ENCODE data around the gene PGAM5.

The PGAM5 gene

GRCh38 chr12:132735496-132735895 is 24.9 kb downstream of the PGAM5 start:
- Histone ChIP-seq H3K4me1 (ENCODE audit: low read length) (no peaks in the 10 kb centered on the region), H3K27ac (ENCODE audit: low read length) (no peak overlapping the region), H3K4me2 (ENCODE audit: low read depth, low read length) (no peak overlapping the region), H2AFZ (ENCODE audit: low read length) (no peak overlapping the region), H3K79me2 (ENCODE audit: low read length) (no peaks in the 10 kb centered on the region), H3K27me3 (replicated peaks; ENCODE audit: insufficient read depth, low read length) (no peaks in the 10 kb centered on the region), H3F3A (ENCODE audit: insufficient read depth, low read length) (no peaks in the 10 kb centered on the region), H3K4me3 (ENCODE audit: low read length) (no peak overlapping the region), H3K36me3 (replicated peaks; ENCODE audit: insufficient read depth, low read length) (no peaks in the 10 kb centered on the region), H3K9me3 (replicated peaks; ENCODE audit: insufficient read depth, low read length) (no peaks in the 10 kb centered on the region), H3K9me2 (replicated peaks; ENCODE audit: insufficient read depth, low read length) (no peaks in the 10 kb centered on the region), H4K20me1 (ENCODE audit: insufficient read depth, low read length) (no peaks in the 10 kb centered on the region), H3K9ac (ENCODE audit: low read length) (no peak overlapping the region)
- no peak for DNase-seq
- TF ChIP-seq CTCF (IDR thresholded peaks at IDR 0.05; ENCODE audit: low read length) (no peak), EZH2 (optimal IDR thresholded peaks at IDR 0.05; ENCODE audit: low read depth, low read length) (no peak), EZH2phosphoT487 (IDR thresholded peaks at IDR 0.05; ENCODE audit: low read length) (no peak)

DNA sequence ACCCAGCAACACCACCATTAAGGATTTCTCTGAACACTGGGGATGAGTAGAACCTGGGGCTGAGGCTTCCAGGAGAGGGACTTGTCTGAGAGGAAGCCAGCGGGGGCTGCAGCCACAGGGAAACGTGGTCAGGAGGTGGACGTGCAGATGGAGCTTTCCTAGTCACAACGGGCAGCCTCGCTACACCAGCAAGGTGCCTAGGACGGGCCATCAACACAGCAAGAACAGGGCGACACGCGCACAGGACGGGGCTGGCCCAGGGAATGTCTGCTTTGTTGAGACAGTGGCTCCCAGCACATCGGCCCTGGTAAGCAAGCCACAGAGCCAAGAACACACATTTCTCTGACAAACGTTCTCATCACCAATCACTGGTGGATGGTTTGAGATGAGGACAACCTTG is 25.7 kb downstream of the PGAM5 start:
- Histone ChIP-seq H3K4me1 (ENCODE audit: low read length) (no peaks in the 10 kb centered on the region), H3K27ac (ENCODE audit: low read length) (no peak overlapping the region), H3K27me3 (replicated peaks; ENCODE audit: insufficient read depth, low read length) (no peaks in the 10 kb centered on the region), H3F3A (ENCODE audit: insufficient read depth, low read length) (no peaks in the 10 kb centered on the region), H3K4me2 (ENCODE audit: low read depth, low read length) (no peak overlapping the region), H3K9me2 (replicated peaks; ENCODE audit: insufficient read depth, low read length) (no peaks in the 10 kb centered on the region), H4K20me1 (ENCODE audit: insufficient read depth, low read length) (no peaks in the 10 kb centered on the region), H2AFZ (ENCODE audit: low read length) (no peak overlapping the region), H3K79me2 (ENCODE audit: low read length) (no peaks in the 10 kb centered on the region), H3K4me3 (ENCODE audit: low read length) (no peak overlapping the region), H3K36me3 (replicated peaks; ENCODE audit: insufficient read depth, low read length) (no peaks in the 10 kb centered on the region), H3K9ac (ENCODE audit: low read length) (no peak overlapping the region), H3K9me3 (replicated peaks; ENCODE audit: insufficient read depth, low read length) (no peaks in the 10 kb centered on the region)
- no peak for TF ChIP-seq CTCF (IDR thresholded peaks at IDR 0.05; ENCODE audit: low read length)
- TF ChIP-seq EZH2phosphoT487 (IDR thresholded peaks at IDR 0.05; ENCODE audit: low read length), result no peak
- TF ChIP-seq EZH2 (optimal IDR thresholded peaks at IDR 0.05; ENCODE audit: low read depth, low read length), result no peak
- no peak for DNase-seq

- H3K9ac ChIP-seq (ENCODE audit: low read length), result no peak overlapping the region
- H3K27me3 ChIP-seq (replicated peaks; ENCODE audit: insufficient read depth, low read length), result no peaks in the 10 kb centered on the region
- TF ChIP-seq CTCF (IDR thresholded peaks at IDR 0.05; ENCODE audit: low read length) (no peak), EZH2phosphoT487 (IDR thresholded peaks at IDR 0.05; ENCODE audit: low read length) (no peak), EZH2 (optimal IDR thresholded peaks at IDR 0.05; ENCODE audit: low read depth, low read length) (no peak)
- H3K79me2 ChIP-seq (ENCODE audit: low read length), result no peaks in the 10 kb centered on the region
- no peak overlapping the region for H3K27ac ChIP-seq (ENCODE audit: low read length)
- H3K4me3 ChIP-seq (ENCODE audit: low read length), result no peak overlapping the region
- no peaks in the 10 kb centered on the region for H4K20me1 ChIP-seq (ENCODE audit: insufficient read depth, low read length)
- H3K4me1 ChIP-seq (ENCODE audit: low read length), result no peaks in the 10 kb centered on the region
- H3F3A ChIP-seq (ENCODE audit: insufficient read depth, low read length), result no peaks in the 10 kb centered on the region
- DNase-seq, result no peak
- no peaks in the 10 kb centered on the region for H3K9me3 ChIP-seq (replicated peaks; ENCODE audit: insufficient read depth, low read length)
- H2AFZ ChIP-seq (ENCODE audit: low read length), result no peak overlapping the region
- no peaks in the 10 kb centered on the region for H3K9me2 ChIP-seq (replicated peaks; ENCODE audit: insufficient read depth, low read length)
- no peak overlapping the region for H3K4me2 ChIP-seq (ENCODE audit: low read depth, low read length)
- no peaks in the 10 kb centered on the region for H3K36me3 ChIP-seq (replicated peaks; ENCODE audit: insufficient read depth, low read length)
These were observed 26.3 kb downstream of the PGAM5 start for GRCh38 chr12:132736913-132737312.

Measured in MM.1S (cell line).